Stomach (tissue), 9 donors: ENCODE data around the gene NINJ2. TPM values are rescaled to one million over a fixed set of nuclear protein-coding genes. Genes with fewer than 3 reads are reported as not detected.
"Not testable (repeated sequence)": the region's sequence is repeated elsewhere in the genome, so short reads cannot be mapped to it uniquely, and the experiment has no call there.

Source experiments
- DNase-seq, 2 donors: peaks; one replicate each; pipeline versions ENCODE4 v3.0.0 to v3.0.0-alpha.2; 2013 to 2019
- H3K27ac ChIP-seq, 5 donors: fragments of 200-600 bp in 4 of 5; sonication (generic) in 4 of 5; one replicate each; pipeline ENCODE4 v1.5.1; 2013 to 2019; ENCODE audit warnings: mild to moderate bottlenecking in 1 of 5, moderate library complexity in 1 of 5
- H3K27me3 ChIP-seq, 3 donors: fragments of 200-600 bp; sonication (generic); one replicate each; pipeline ENCODE4 v1.5.1; 2017 to 2019; ENCODE audit warnings: mixed run types in 1 of 3
- H3K36me3 ChIP-seq, 4 donors: fragments of 200-600 bp; sonication (generic); 1 replicate in 3 of 4; 2 replicates in 1 of 4; pipeline ENCODE4 v1.5.1; 2016 to 2019
- H3K4me1 ChIP-seq, 4 donors: fragments of 200-600 bp; sonication (generic); one replicate each; pipeline ENCODE4 v1.5.1; 2016 to 2019
- H3K4me3 ChIP-seq, 4 donors: fragments of 200-600 bp; sonication (generic) in 3 of 4; one replicate each; pipeline ENCODE4 v1.5.1; 2016 to 2019; ENCODE audit warnings: mild to moderate bottlenecking in 1 of 4
- H3K9me3 ChIP-seq, 4 donors: fragments of 200-600 bp; sonication (generic); one replicate each; pipeline ENCODE4 v1.5.1; 2016 to 2019
- CTCF ChIP-seq, 7 experiments: fragments of 450-650 bp in 4 of 7; fragments of 200-600 bp in 3 of 7; sonication (generic) in 3 of 7; IDR thresholded peaks; one replicate each; pipeline ENCODE4 v1.5.1; 2016 to 2019; ENCODE audit warnings: antibody characterized with exemption in 7 of 7, control low read depth in 2 of 7, mild to moderate bottlenecking in 1 of 7
- EP300 ChIP-seq: sonication (generic); formaldehyde crosslinking; IDR thresholded peaks from one replicate; pipeline ENCODE4 v1.6.1; 2017; ENCODE audit warnings: antibody characterized with exemption
- POLR2A ChIP-seq, 4 donors: fragments of 450-650 bp; IDR thresholded peaks; one replicate each; pipeline ENCODE4 v1.6.1; 2016; ENCODE audit warnings: antibody characterized with exemption in 4 of 4, control low read depth in 2 of 4, mild to moderate bottlenecking in 1 of 4, moderate library complexity in 1 of 4
- POLR2AphosphoS5 ChIP-seq, 3 donors: sonication (generic); formaldehyde crosslinking; IDR thresholded peaks; one replicate each; pipeline ENCODE4 v1.6.1; 2016; ENCODE audit warnings: antibody characterized with exemption in 3 of 3
- WGBS, 5 donors: extraction: QIAGEN DNeasy Blood & Tissue Kit in 3 of 5; methylation state at CpG; one replicate each; pipeline versions ENCODE4 v1.1.5 to v1.1.7; 2013 to 2018; 5-methylcytosine and 5-hydroxymethylcytosine counted together
- intact Hi-C: fragments of 100-400 bp; cut with DNase I; formaldehyde crosslinking; loops from one replicate; pipeline ENCODE4 v1.15.1; 2023; ENCODE audit warnings: low total_unique reads
- polyA plus RNA-seq, 3 donors: library from polyadenylated mRNA; stranded (reverse); fragments of 200-250 nt; gene quantifications; one replicate each; pipeline ENCODE4 v1.2.3, GENCODE V29; 2013
- total RNA-seq, 5 donors: library from RNA; depleted of rRNA; stranded (reverse); fragments of >200 nt; gene quantifications; one replicate each; pipeline versions ENCODE4 v1.1.0 to v1.2.3, GENCODE V29; 2014 to 2016
- donor health status: healthy with polysubstance abuse.
- donor health status: Bipolar disorder and iron deficiency.
- donor health status: healthy.

NINJ2 gene
- total and polyA plus RNA-seq, 8 donors = 2.0 to 26.2 (median 5.0) TPM; not detected in 3

- intact Hi-C loops = loop anchor here (10.0 kb wide), 1 partner anchor 62 kb away; no protein-coding TSS in a partner anchor
- no peak for DNase-seq
- Histone ChIP-seq H3K4me1 (peaks cover 12 to 25% (median 13%) of the 10 kb centered on the region in 4 donors), H3K36me3 (no peaks in the 10 kb centered on the region), H3K9me3 (no peaks in the 10 kb centered on the region), H3K27ac (peak overlapping the region in 2 of 5 donors; percentile 30 to 39), H3K27me3 (no peaks in the 10 kb centered on the region), H3K4me3 (no peak overlapping the region)
- TF ChIP-seq POLR2AphosphoS5 (IDR thresholded peaks at IDR 0.05) (no peak), POLR2A (IDR thresholded peaks at IDR 0.05) (no peak), CTCF (IDR thresholded peaks at IDR 0.05) (no peak), EP300 (no peak)
- WGBS, 5 donors = 87 to 96% (median 91%) methylated on average over 4 of the region's 4 CpGs
Observed at GRCh38 chr12:636632-637031, 26.6 kb downstream of the NINJ2 start.

GRCh38 chr12:633731-634130, 29.5 kb downstream of the NINJ2 start:
- intact Hi-C loops = loop anchor here (10.0 kb wide), 1 partner anchor 59 kb away; no protein-coding TSS in a partner anchor
- Histone ChIP-seq H3K4me1 (peaks cover 15 to 37% (median 22%) of the 10 kb centered on the region in 4 donors), H3K36me3 (no peaks in the 10 kb centered on the region), H3K27me3 (no peaks in the 10 kb centered on the region), H3K4me3 (no peak overlapping the region), H3K9me3 (no peaks in the 10 kb centered on the region), H3K27ac (peak overlapping the region in 2 of 5 donors; percentile 83 to 90)
- TF ChIP-seq EP300 = no peak
- no peak for TF ChIP-seq POLR2AphosphoS5 (IDR thresholded peaks at IDR 0.05)
- TF ChIP-seq POLR2A (IDR thresholded peaks at IDR 0.05) = no peak
- TF ChIP-seq CTCF (IDR thresholded peaks at IDR 0.05) = no peak
- 64 to 83% (median 77%) methylated on average over 2 of the region's 2 CpGs for WGBS, 5 donors
- DNase-seq = no peak

GRCh38 chr12:632102-632696, 31.0 kb downstream of the NINJ2 start:
- TF ChIP-seq POLR2AphosphoS5 (IDR thresholded peaks at IDR 0.05) (peak in 1 of 3 donors; percentile 53), EP300 (no peak)
- intact Hi-C loops = loop anchor here (10.0 kb wide), 1 partner anchor 57 kb away; no protein-coding TSS in a partner anchor

GRCh38 chr12:630656-631632, 32.3 kb downstream of the NINJ2 start:
- no peaks in the 10 kb centered on the region for H3K27me3 ChIP-seq
- H3K4me1 ChIP-seq = peaks cover 15 to 47% (median 22%) of the 10 kb centered on the region in 4 donors
- intact Hi-C loops = loop anchor here (10.0 kb wide), 1 partner anchor 56 kb away; no protein-coding TSS in a partner anchor
- H3K36me3 ChIP-seq = no peaks in the 10 kb centered on the region
- TF ChIP-seq POLR2A (IDR thresholded peaks at IDR 0.05) = no peak
- TF ChIP-seq POLR2AphosphoS5 (IDR thresholded peaks at IDR 0.05) = peak in 1 of 3 donors; percentile 53
- DNase-seq = peak; percentile 72 to 85
- no peaks in the 10 kb centered on the region for H3K9me3 ChIP-seq
- WGBS, 5 donors = 59 to 89% (median 72%) methylated on average over 41 to 45 of the region's 45 CpGs
- H3K4me3 ChIP-seq = peak overlapping the region; percentile 13 to 38 (median 25)
- peak overlapping the region in 4 of 5 donors; percentile 58 to 90 (median 74) for H3K27ac ChIP-seq

More at GRCh38 chr12:632102-632696, 31.0 kb downstream of the NINJ2 start:
- Histone ChIP-seq H3K4me3 (no peak overlapping the region), H3K36me3 (no peaks in the 10 kb centered on the region), H3K27ac (peak overlapping the region in 4 of 5 donors; percentile 54 to 90 (median 70)), H3K9me3 (no peaks in the 10 kb centered on the region), H3K4me1 (peaks cover 15 to 47% (median 22%) of the 10 kb centered on the region in 4 donors), H3K27me3 (no peaks in the 10 kb centered on the region)
- 12 to 24% (median 17%) methylated on average over 7 of the region's 7 CpGs for WGBS, 5 donors
- DNase-seq = peak; percentile 42 to 76

GRCh38 chr12:628742-629078, 34.5 kb downstream of the NINJ2 start:
- intact Hi-C loops = not testable (repeated sequence)

More at GRCh38 chr12:628742-629078, 34.5 kb downstream of the NINJ2 start:
- whole genome bisulfite sequencing, 5 donors = 94 to 100% (median 97%) methylated on average over 1 of the region's 1 CpG
- not testable (repeated sequence) for H3K36me3 ChIP-seq, DNase-seq, H3K9me3 ChIP-seq, H3K4me3 ChIP-seq, H3K27ac ChIP-seq, H3K27me3 ChIP-seq
- peaks cover 15 to 47% (median 22%) of the 10 kb centered on the region in 4 donors for H3K4me1 ChIP-seq
